Jurkat, Clone E6-1 (cell line): Measurements from ENCODE around the gene HSD17B14.
"Not testable (repeated sequence)": the region's sequence is repeated elsewhere in the genome, so short reads cannot be mapped to it uniquely, and the experiment has no call there.

Experiments used
- DNase-seq: peaks from one replicate; pipeline ENCODE4 v3.0.0-alpha.2; 2011; ENCODE audit warnings: low read depth, low spot score
- H3K4me3 ChIP-seq: 2 replicates; pipeline ENCODE4 v1.5.1; 2011; ENCODE audit warnings: mild to moderate bottlenecking, low read length, control low read depth, moderate library complexity

The HSD17B14 gene

DNA sequence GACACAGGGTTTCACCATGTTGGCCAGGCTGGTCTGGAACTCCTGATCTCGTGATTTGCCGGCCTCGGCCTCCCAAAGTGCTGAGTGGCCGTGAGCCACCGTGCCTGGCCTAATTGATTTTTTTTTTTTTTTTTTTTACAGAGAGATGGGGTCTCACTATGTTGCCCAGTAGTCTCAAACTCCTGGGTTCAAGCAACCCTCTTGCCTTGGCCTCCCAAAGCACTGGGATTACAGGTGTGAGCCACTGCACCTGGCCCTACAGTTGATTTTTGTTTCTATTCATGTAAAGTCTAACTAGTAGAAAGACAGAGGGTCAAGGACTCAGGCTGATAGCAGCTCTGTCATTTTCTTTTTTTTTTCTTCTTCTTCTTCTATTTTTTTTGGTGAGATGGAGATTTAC lies 59.2 kb downstream of the HSD17B14 start:
- no peak for DNase-seq
- no peak overlapping the region for H3K4me3 ChIP-seq

DNA sequence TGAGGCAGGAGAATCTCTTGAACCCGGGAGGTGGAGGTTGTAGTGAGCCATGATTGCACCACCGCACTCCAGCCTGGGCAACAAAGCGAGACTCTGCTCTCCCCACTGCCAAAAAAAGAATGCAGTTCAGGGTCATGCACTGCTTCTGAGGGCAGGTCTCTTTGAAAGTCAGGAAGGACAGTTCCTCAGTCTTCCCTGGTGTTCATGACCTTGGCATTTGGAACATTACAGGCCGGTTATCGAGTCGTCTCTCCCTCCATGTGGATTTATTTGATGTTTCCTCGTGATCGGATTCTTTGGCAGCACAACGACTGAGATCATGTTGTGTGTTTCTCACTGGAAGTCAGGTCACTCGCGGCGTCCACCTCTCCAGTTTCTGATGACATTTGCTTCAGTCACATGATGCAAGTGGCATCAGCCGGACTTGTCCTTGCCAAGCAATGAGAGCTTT lies 63.8 kb downstream of the HSD17B14 start:
- H3K4me3 ChIP-seq = no peak overlapping the region
- no peak for DNase-seq

GRCh38 chr19:48770734-48771472 lies 65.4 kb downstream of the HSD17B14 start:
- H3K4me3 ChIP-seq = no peak overlapping the region
- DNase-seq = no peak

GRCh38 chr19:48770266-48770665 lies 66.0 kb downstream of the HSD17B14 start:
- DNase-seq = no peak
- H3K4me3 ChIP-seq = no peak overlapping the region

- H3K4me3 ChIP-seq = no peak overlapping the region
- DNase-seq = no peak
Measured at GRCh38 chr19:48768994-48769713, 67.1 kb downstream of the HSD17B14 start.

- not testable (repeated sequence) for DNase-seq, H3K4me3 ChIP-seq
Measured at GRCh38 chr19:48768171-48768753, 68.0 kb downstream of the HSD17B14 start.

- not testable (repeated sequence) for DNase-seq, H3K4me3 ChIP-seq
Measured at GRCh38 chr19:48765816-48766215, 70.5 kb downstream of the HSD17B14 start.
